PFSK-1 (cell line): ENCODE measurements around the gene DNAJA3.
A peak's percentile ranks its signal among the peaks of the same experiment; 100 is the strongest.

ENCODE experiments used
- FOXP2 ChIP-seq: optimal IDR thresholded peaks from 2 replicates; pipeline ENCODE3; 2011; ENCODE audit warnings: borderline replicate concordance, control low read depth, inconsistent platforms; ENCODE audit not compliant: insufficient read depth; ENCODE audit errors: extremely low read length, extremely low read depth
- POLR2AphosphoS5 ChIP-seq: IDR thresholded peaks from 2 replicates; pipeline ENCODE4 v1.6.1; 2012; ENCODE audit warnings: low read depth, mild to moderate bottlenecking, control low read depth, low read length, moderate library complexity
- SIN3A ChIP-seq: IDR thresholded peaks from 2 replicates; pipeline ENCODE4 v1.6.1; 2012; ENCODE audit warnings: mild to moderate bottlenecking, low read length, moderate library complexity, borderline replicate concordance; ENCODE audit not compliant: insufficient read depth
- TAF1 ChIP-seq: IDR thresholded peaks from 2 replicates; pipeline ENCODE4 v1.6.1; 2012; ENCODE audit warnings: low read length, control low read depth, borderline replicate concordance; ENCODE audit not compliant: insufficient read depth
- TF ChIP-seq, protein P1 (sequence below), 2 experiments: IDR thresholded peaks; 2 replicates each; pipeline versions ENCODE4 v1.6.1 to v1.8.0; 2011 to 2012; ENCODE audit warnings: low read depth in 2 of 2, low read length in 2 of 2, control low read depth in 1 of 2, inconsistent platforms in 1 of 2, mild to moderate bottlenecking in 1 of 2, moderate library complexity in 1 of 2; ENCODE audit not compliant: insufficient read depth in 1 of 2

DNAJA3 gene

GRCh38 chr16:4412159-4412558 is 13.5 kb upstream of the DNAJA3 start:
- TF ChIP-seq, protein P1, sequence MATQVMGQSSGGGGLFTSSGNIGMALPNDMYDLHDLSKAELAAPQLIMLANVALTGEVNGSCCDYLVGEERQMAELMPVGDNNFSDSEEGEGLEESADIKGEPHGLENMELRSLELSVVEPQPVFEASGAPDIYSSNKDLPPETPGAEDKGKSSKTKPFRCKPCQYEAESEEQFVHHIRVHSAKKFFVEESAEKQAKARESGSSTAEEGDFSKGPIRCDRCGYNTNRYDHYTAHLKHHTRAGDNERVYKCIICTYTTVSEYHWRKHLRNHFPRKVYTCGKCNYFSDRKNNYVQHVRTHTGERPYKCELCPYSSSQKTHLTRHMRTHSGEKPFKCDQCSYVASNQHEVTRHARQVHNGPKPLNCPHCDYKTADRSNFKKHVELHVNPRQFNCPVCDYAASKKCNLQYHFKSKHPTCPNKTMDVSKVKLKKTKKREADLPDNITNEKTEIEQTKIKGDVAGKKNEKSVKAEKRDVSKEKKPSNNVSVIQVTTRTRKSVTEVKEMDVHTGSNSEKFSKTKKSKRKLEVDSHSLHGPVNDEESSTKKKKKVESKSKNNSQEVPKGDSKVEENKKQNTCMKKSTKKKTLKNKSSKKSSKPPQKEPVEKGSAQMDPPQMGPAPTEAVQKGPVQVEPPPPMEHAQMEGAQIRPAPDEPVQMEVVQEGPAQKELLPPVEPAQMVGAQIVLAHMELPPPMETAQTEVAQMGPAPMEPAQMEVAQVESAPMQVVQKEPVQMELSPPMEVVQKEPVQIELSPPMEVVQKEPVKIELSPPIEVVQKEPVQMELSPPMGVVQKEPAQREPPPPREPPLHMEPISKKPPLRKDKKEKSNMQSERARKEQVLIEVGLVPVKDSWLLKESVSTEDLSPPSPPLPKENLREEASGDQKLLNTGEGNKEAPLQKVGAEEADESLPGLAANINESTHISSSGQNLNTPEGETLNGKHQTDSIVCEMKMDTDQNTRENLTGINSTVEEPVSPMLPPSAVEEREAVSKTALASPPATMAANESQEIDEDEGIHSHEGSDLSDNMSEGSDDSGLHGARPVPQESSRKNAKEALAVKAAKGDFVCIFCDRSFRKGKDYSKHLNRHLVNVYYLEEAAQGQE (IDR thresholded peaks at IDR 0.05; ENCODE audit: insufficient read depth in 1 of 2, low read depth in 2 of 2, low read length in 2 of 2), result no peak

DNA sequence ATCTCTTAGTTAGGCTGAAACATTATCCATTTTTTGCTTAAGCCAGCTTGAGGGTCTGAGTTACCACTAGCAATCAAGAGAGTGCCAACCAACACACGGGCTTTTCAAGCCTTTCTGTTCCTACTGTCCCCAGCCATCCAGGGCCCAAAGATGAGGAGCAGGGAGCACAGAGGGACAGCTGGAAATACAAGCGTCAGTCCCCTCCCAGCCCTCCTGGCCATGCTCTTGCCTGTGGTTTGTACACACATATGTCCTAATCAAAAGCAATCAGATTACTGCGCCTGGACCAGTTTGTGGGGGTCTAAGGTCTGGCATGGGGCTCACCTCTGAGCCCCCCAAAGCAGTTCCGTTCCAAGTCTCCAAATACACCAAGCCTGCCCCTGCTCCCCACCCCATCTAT is 12.8 kb upstream of the DNAJA3 start:
- no peak for TF ChIP-seq POLR2AphosphoS5
- TF ChIP-seq FOXP2, result no peak
- TF ChIP-seq TAF1, result no peak
- TF ChIP-seq, protein P1 (IDR thresholded peaks at IDR 0.05; ENCODE audit: insufficient read depth in 1 of 2, low read depth in 2 of 2, low read length in 2 of 2), result no peak
- no peak for TF ChIP-seq SIN3A

DNA sequence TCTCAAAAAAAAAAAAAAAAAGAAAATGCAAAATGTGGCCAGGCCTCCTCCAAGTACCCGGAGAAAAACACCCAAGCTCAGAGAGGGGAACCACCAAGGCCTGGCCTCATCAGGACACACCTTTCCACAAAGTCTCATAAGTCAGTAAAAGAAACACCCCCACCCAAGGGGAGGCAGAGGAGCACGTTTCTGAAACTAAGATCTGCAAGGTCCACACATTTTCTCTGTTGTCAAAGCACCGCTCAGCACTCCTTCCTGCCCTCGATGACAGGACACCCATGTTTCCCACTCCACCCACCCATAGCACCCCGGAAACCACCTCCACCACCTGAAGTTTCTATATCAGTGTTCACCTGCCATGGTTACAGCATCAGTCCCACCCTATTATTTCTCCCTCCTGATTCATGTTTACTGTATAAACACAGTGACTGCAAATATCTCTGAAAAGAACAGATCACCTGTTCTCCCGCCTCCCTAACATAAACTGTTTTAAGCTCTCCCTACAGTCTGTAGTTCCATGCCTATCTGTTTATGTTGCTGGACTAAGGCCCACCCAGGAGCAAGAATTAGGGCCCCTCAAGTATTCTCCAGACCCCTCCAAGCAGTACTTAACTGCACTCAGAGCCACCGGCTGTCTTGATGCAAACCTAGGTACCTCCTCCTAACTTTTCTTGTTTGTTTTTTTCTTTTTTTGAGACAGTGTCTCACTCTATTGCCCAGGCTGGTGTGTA is 11.3 kb upstream of the DNAJA3 start:
- TF ChIP-seq POLR2AphosphoS5 (no peak), SIN3A (no peak), TAF1 (no peak), FOXP2 (no peak)
- TF ChIP-seq, protein P1 (IDR thresholded peaks at IDR 0.05; ENCODE audit: insufficient read depth in 1 of 2, low read depth in 2 of 2, low read length in 2 of 2), result no peak

- TF ChIP-seq TAF1, result no peak
- no peak for TF ChIP-seq FOXP2
- TF ChIP-seq, protein P1 (IDR thresholded peaks at IDR 0.05; ENCODE audit: insufficient read depth in 1 of 2, low read depth in 2 of 2, low read length in 2 of 2), result no peak
- 0 out of 2 replicates have a peak, but pooled peaks have one; percentile 35 for TF ChIP-seq SIN3A
- TF ChIP-seq POLR2AphosphoS5, result no peak
Observed at GRCh38 chr16:4415538-4416199, 10.0 kb upstream of the DNAJA3 start.
